Upper lobe of left lung (tissue), 6 donors: Measurements from ENCODE around the gene PDGFA. TPM values are rescaled to one million over a fixed set of nuclear protein-coding genes. Genes with fewer than 3 reads are reported as not detected.
A peak's percentile ranks its signal among the peaks of the same experiment; 100 is the strongest.

Source experiments
- ATAC-seq, 2 donors: fragments of 200-7000 bp; cut with Tn5 transposase; one replicate each; pipeline ENCODE4 v1.9.1; 2022; ENCODE audit warnings: mild to moderate bottlenecking in 2 of 2, moderate library complexity in 2 of 2; ENCODE audit not compliant: low FRiP score in 2 of 2
- DNase-seq, 2 donors: peaks; one replicate each; pipeline ENCODE4 v3.0.0-alpha.2; 2019 to 2020
- H3K27ac ChIP-seq, 4 donors: fragments of 200-600 bp; sonication (generic); one replicate each; pipeline ENCODE4 v1.5.1; 2016 to 2019
- H3K27me3 ChIP-seq, 4 donors: fragments of 200-600 bp; sonication (generic); one replicate each; pipeline ENCODE4 v1.5.1; 2017 to 2019
- H3K36me3 ChIP-seq, 4 donors: fragments of 200-600 bp; sonication (generic); one replicate each; pipeline ENCODE4 v1.5.1; 2016 to 2019
- H3K4me1 ChIP-seq, 4 donors: fragments of 200-600 bp; sonication (generic); one replicate each; pipeline ENCODE4 v1.5.1; 2018 to 2019
- H3K4me3 ChIP-seq, 4 donors: fragments of 200-600 bp; sonication (generic); one replicate each; pipeline ENCODE4 v1.5.1; 2017 to 2019; ENCODE audit warnings: mild to moderate bottlenecking in 2 of 4, moderate library complexity in 1 of 4
- H3K9me3 ChIP-seq, 4 donors: fragments of 200-600 bp; sonication (generic); one replicate each; pipeline ENCODE4 v1.5.1; 2018 to 2019
- EP300 ChIP-seq, 4 donors: sonication (generic); formaldehyde crosslinking; IDR thresholded peaks; one replicate each; pipeline ENCODE4 v1.5.1; 2017; ENCODE audit warnings: antibody characterized with exemption in 4 of 4, control low read depth in 2 of 4
- POLR2A ChIP-seq, 4 donors: fragments of 450-650 bp; IDR thresholded peaks; one replicate each; pipeline ENCODE4 v1.5.1; 2016 to 2017; ENCODE audit warnings: antibody characterized with exemption in 4 of 4, mild to moderate bottlenecking in 2 of 4
- POLR2AphosphoS5 ChIP-seq, 2 donors: sonication (generic); formaldehyde crosslinking; IDR thresholded peaks; one replicate each; pipeline ENCODE4 v1.5.1; 2017; ENCODE audit warnings: antibody characterized with exemption in 2 of 2
- WGBS, 2 donors: methylation state at CpG; one replicate each; pipeline ENCODE4 v1.1.5; 2017 to 2018; 5-methylcytosine and 5-hydroxymethylcytosine counted together
- total RNA-seq, 6 donors: library from RNA; depleted of rRNA in 4 of 6; stranded (reverse); fragments of >200 nt in 4 of 6; gene quantifications; one replicate each; pipeline versions ENCODE4 v1.1.0 to v1.2.1, GENCODE V29; 2016 to 2021
- TF ChIP-seq, protein P1 (sequence below), 6 experiments: fragments of 450-650 bp in 4 of 6; fragments of 200-600 bp in 2 of 6; sonication (generic) in 2 of 6; IDR thresholded peaks; one replicate each; pipeline ENCODE4 v1.5.1; 2016 to 2019; ENCODE audit warnings: antibody characterized with exemption in 6 of 6
- donor health status: DM: no; HTN: no; CAD: no; lungs with moderate emphysema.
- donor health status: DM: no; HTN: yes; CAD: no; lungs with severe emphysema.

Gene PDGFA
- total RNA-seq, 6 donors from 2014 or later: 23.0 to 73.3 (median 44.6) TPM

DNA sequence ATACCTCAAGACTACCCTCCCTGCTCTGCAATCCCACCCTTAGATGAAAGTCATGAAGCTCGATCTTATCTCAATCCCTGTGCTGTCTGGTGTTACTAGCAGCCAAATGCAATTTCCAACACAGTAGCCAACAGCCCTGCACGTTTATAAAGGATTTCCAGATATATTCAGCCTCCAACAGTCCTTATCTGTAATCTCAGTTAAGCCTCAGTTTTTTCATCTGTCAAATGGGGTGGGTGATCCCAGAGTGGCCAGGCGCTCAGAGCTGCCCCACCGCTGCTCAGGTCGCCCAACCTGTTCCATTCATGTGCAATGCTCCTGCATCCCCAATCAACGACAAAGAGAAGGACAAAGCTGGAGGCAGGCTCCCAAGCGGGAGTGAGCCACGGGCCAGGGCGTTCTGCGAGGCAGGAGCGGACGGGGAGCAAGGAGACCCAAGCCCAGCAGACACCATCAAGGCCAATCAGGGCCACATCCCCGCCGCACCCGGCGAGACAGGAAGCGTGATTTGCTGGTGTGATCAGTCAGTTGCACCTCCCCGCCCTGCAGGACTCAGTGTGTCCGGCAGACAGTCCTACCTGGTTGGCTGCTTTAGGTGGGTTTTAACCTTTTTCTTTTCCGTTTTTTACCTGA lies 19.7 kb downstream of the PDGFA start:
- ATAC-seq (no peak), DNase-seq (peak in 1 of 2 donors; percentile 74)

DNA sequence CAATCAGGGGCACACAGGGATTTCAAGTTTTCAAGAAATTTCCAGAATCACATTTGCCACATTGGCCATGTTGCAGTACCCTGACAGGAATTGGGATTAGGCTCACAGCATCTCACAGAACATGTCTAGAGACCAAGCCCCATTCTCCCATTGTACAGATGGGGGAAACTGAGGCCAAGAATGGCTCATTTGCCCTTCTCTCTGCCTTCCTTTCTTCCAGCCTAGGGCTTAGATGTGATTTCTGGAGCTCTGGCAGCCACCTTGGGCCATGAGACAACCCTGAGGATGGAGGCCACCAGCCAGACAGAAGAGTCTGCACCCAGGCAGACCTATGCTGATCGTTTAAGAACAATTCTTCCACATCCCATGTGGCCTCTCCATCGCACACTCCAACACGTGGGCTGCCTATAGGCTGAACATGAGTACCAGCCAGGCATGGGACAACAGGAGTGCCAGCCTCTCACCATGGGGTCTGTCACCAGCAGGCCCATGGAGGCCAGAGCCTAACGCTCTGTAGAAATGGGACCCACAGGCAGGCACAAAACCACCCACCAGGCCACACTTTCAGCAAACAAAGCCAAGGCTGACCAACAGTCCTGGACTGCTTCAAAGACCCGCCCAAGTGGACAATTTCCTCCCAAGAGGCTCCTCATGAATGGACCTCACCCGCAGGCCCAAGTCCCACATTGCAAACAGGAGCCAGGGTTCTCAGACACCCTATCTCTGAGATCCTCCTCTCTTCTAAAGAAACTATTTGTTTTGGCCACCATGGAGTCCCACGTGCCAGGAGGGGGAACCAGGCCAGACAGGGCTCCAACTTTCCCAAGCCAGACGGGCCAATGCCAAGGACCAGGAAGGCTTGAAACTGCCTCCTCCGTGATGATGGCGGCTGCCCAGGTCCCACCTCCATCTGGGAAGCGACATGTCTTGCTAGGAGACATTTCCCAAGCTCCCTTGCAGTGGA lies 20.7 kb downstream of the PDGFA start:
- DNase-seq (no peak), ATAC-seq (no peak)
- H3K4me1 ChIP-seq: peaks cover under 1 to 10% (median 8%) of the 10 kb centered on the region in 4 donors
- TF ChIP-seq EP300 (IDR thresholded peaks at IDR 0.05) (no peak), POLR2A (IDR thresholded peaks at IDR 0.05) (no peak), POLR2AphosphoS5 (IDR thresholded peaks at IDR 0.05) (no peak)
- TF ChIP-seq, protein P1, sequence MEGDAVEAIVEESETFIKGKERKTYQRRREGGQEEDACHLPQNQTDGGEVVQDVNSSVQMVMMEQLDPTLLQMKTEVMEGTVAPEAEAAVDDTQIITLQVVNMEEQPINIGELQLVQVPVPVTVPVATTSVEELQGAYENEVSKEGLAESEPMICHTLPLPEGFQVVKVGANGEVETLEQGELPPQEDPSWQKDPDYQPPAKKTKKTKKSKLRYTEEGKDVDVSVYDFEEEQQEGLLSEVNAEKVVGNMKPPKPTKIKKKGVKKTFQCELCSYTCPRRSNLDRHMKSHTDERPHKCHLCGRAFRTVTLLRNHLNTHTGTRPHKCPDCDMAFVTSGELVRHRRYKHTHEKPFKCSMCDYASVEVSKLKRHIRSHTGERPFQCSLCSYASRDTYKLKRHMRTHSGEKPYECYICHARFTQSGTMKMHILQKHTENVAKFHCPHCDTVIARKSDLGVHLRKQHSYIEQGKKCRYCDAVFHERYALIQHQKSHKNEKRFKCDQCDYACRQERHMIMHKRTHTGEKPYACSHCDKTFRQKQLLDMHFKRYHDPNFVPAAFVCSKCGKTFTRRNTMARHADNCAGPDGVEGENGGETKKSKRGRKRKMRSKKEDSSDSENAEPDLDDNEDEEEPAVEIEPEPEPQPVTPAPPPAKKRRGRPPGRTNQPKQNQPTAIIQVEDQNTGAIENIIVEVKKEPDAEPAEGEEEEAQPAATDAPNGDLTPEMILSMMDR (IDR thresholded peaks at IDR 0.05): no peak
- peak overlapping the region in 1 of 4 donors; percentile 6 for H3K27ac ChIP-seq
- WGBS, 2 donors: 72 to 86% methylated on average over 5 to 11 of the region's 11 CpGs
- no peaks in the 10 kb centered on the region for H3K27me3 ChIP-seq
- no peaks in the 10 kb centered on the region for H3K9me3 ChIP-seq
- peaks cover 0 to 46% (median 28%) of the 10 kb centered on the region in 4 donors for H3K36me3 ChIP-seq
- H3K4me3 ChIP-seq: no peak overlapping the region

More for the DNA sequence above, 19.7 kb downstream of the PDGFA start:
- no peak overlapping the region for H3K4me3 ChIP-seq
- H3K27ac ChIP-seq: no peak overlapping the region
- H3K9me3 ChIP-seq: no peaks in the 10 kb centered on the region
- H3K36me3 ChIP-seq: peaks cover 0 to 46% (median 28%) of the 10 kb centered on the region in 4 donors
- no peaks in the 10 kb centered on the region for H3K27me3 ChIP-seq
- WGBS, 2 donors: 93 to 96% methylated on average over 20 of the region's 20 CpGs
- peaks cover 8 to 19% (median 17%) of the 10 kb centered on the region in 4 donors for H3K4me1 ChIP-seq
- TF ChIP-seq, protein P1 (IDR thresholded peaks at IDR 0.05): no peak
- TF ChIP-seq POLR2AphosphoS5 (IDR thresholded peaks at IDR 0.05) (no peak), EP300 (IDR thresholded peaks at IDR 0.05) (no peak), POLR2A (IDR thresholded peaks at IDR 0.05) (no peak)

DNA sequence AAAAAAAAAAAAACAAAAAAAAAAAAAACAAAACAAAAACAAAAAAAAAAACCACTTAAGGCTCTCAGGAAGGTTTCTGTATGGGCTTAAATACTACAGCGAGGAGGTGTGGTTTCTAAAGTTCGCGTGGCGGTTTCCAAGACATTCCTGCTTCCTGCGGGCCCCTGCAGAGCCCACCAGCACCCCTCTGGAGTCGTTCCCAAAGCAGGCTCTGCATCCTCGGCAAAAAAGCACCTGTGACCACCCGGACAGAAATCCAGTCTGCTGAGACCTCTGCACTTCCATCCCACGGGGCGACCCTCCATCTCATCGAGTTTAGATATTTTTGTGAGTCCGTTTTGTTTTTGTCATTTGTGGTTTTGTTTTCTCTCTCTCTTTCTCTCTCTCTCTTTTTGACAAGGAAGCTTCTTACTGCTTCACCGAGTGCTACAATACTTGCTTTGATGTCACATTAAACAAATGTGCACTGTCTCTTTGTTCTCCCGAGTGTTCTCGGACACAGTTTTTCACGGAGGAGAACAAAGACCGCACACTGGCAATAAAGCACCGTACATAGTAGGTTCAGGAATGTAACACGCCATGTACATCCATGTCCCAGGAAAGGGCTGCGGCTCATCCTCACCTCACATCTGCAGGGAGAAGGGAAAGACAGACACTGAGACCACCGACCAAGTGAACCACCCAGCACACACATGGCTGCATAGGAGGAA lies 21.5 kb downstream of the PDGFA start:
- peaks cover 0 to 44% (median 28%) of the 10 kb centered on the region in 4 donors for H3K36me3 ChIP-seq
- H3K4me3 ChIP-seq: no peak overlapping the region
- TF ChIP-seq POLR2A (IDR thresholded peaks at IDR 0.05) (no peak), EP300 (IDR thresholded peaks at IDR 0.05) (no peak), POLR2AphosphoS5 (IDR thresholded peaks at IDR 0.05) (no peak)
- TF ChIP-seq, protein P1 (IDR thresholded peaks at IDR 0.05): no peak
- H3K27me3 ChIP-seq: no peaks in the 10 kb centered on the region
- no peaks in the 10 kb centered on the region for H3K9me3 ChIP-seq
- ATAC-seq: no peak
- no peak overlapping the region for H3K27ac ChIP-seq
- DNase-seq: no peak
- H3K4me1 ChIP-seq: peaks cover 0 to 2% (median 2%) of the 10 kb centered on the region in 4 donors
- WGBS, 2 donors: 82% methylated on average over 21 of the region's 21 CpGs

DNA sequence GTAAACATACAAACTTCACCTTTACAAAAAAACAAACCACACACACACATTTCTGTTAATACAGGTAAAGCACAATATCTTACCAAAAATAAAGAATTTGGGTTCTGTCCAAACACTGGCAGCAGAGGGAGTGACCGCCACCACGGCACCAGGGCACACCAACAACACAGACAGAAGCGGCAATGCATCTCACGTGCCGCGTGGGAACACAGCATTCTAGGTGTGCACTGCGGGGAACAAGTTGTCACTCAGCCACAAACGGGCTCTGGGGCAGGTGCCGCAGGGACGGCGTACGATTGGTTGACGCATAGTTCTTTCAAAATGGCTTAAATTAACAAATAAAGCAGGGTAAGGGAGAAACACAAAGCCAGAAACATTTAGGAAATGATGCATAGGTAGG lies 22.3 kb downstream of the PDGFA start:
- H3K36me3 ChIP-seq: peaks cover 0 to 44% (median 28%) of the 10 kb centered on the region in 4 donors
- 92 to 93% methylated on average over 13 of the region's 13 CpGs for WGBS, 2 donors
- TF ChIP-seq EP300 (IDR thresholded peaks at IDR 0.05) (no peak), POLR2A (IDR thresholded peaks at IDR 0.05) (no peak), POLR2AphosphoS5 (IDR thresholded peaks at IDR 0.05) (no peak)
- TF ChIP-seq, protein P1 (IDR thresholded peaks at IDR 0.05): no peak

More for the DNA sequence above, 22.3 kb downstream of the PDGFA start:
- DNase-seq: peak in 1 of 2 donors; percentile 40
- Histone ChIP-seq H3K27me3 (no peaks in the 10 kb centered on the region), H3K9me3 (no peaks in the 10 kb centered on the region), H3K27ac (no peak overlapping the region), H3K4me3 (no peak overlapping the region), H3K4me1 (no peaks in the 10 kb centered on the region)
- no peak for ATAC-seq
